HepG2 (cell line): Measurements from ENCODE around the gene RPL26. TPM values are rescaled to one million over a fixed set of nuclear protein-coding genes. Genes with fewer than 3 reads are reported as not detected.

Experiments used
- ATAC-seq: fragments of 200-7000 bp; cut with Tn5 transposase; 3 replicates; pipeline ENCODE4 v1.9.1; 2020; ENCODE audit warnings: mild to moderate bottlenecking, moderate library complexity
- BruUV-seq: library from RNA; stranded (reverse); fragments of 400-500 nt; replicated peaks from 2 replicates; lab custom pipeline; 2021; lab: Mats Ljungman, UMichigan
- CTCF ChIA-PET: fragments of 300-600 bp; formaldehyde crosslinking; extraction: SDS; loops from one replicate; lab custom pipeline; 2021; ENCODE audit warnings: low total read pairs, inconsistent platforms, low intra/inter-chr PET ratio; lab: Yijun Ruan, JAX
- POLR2A ChIA-PET: fragments of 350-600 bp; sonication (Branson Sonifier 250); formaldehyde crosslinking; loops from one replicate; lab custom pipeline; 2020; ENCODE audit warnings: antibody characterized with exemption, inconsistent platforms; lab: Yijun Ruan, JAX
- DNase-seq: peaks from one replicate; pipeline ENCODE4 v3.0.0-alpha.2; 2015; ENCODE audit warnings: low spot score
- FAIRE-seq: peaks from 3 replicates; lab custom pipeline; 2011; peaks lifted over from hg19 to GRCh38; lab: Jason Lieb, UNC
- H2AFZ ChIP-seq: one replicate; pipeline ENCODE4 v1.6.1; 2011; ENCODE audit warnings: low read length, inconsistent platforms
- H3K27ac ChIP-seq: fragments of 300-600 bp; 3 replicates; pipeline ENCODE4 v1.8.0; 2011; ENCODE audit warnings: mixed run types, mild to moderate bottlenecking, mixed read lengths, low read length, inconsistent platforms; ENCODE audit not compliant: insufficient read depth; ENCODE audit errors: extremely low read length
- H3K27me3 ChIP-seq, 2 experiments: fragments of 200-600 bp in 1 of 2; 2 replicates in 1 of 2; 3 replicates in 1 of 2; pipeline versions ENCODE4 v1.6.0 to v1.8.0; 2011; ENCODE audit warnings: low read length in 2 of 2, mild to moderate bottlenecking in 2 of 2, moderate library complexity in 2 of 2, inconsistent platforms in 1 of 2; ENCODE audit not compliant: insufficient read depth in 2 of 2, control insufficient read depth in 1 of 2
- H3K36me3 ChIP-seq, 2 experiments: fragments of 200-600 bp in 1 of 2; replicated peaks in 1 of 2; 2 replicates in 1 of 2; 3 replicates in 1 of 2; pipeline versions ENCODE4 v1.5.1 to v1.8.0; 2011; ENCODE audit warnings: low read length in 2 of 2, inconsistent platforms in 1 of 2; ENCODE audit not compliant: insufficient read depth in 2 of 2, control insufficient read depth in 1 of 2
- H3K4me1 ChIP-seq: 2 replicates; pipeline ENCODE4 v1.5.1; 2012; ENCODE audit warnings: low read length, inconsistent platforms; ENCODE audit not compliant: insufficient read depth
- H3K4me2 ChIP-seq: 2 replicates; pipeline ENCODE4 v1.6.0; 2011; ENCODE audit warnings: low read depth, low read length, inconsistent platforms
- H3K4me3 ChIP-seq, 3 experiments: fragments of 200-600 bp in 1 of 3; sonication (generic), shearing (Covaris generic) in 1 of 3; replicated peaks in 1 of 3; 2 replicates each; pipeline ENCODE4 v1.5.1; 2011 to 2016; ENCODE audit warnings: low read length in 3 of 3, inconsistent platforms in 2 of 3, low read depth in 2 of 3, mild to moderate bottlenecking in 2 of 3, control low read depth in 1 of 3, mixed read lengths in 1 of 3; ENCODE audit not compliant: insufficient read depth in 1 of 3
- H3K79me2 ChIP-seq: one replicate; pipeline ENCODE4 v1.6.1; 2011; ENCODE audit warnings: low read length, inconsistent platforms; ENCODE audit not compliant: insufficient read depth
- H3K9ac ChIP-seq: 2 replicates; pipeline ENCODE4 v1.6.0; 2011; ENCODE audit warnings: mild to moderate bottlenecking, low read depth, low read length, inconsistent platforms; ENCODE audit not compliant: insufficient read depth
- H3K9me3 ChIP-seq: 2 replicates; pipeline ENCODE4 v1.5.1; 2012; ENCODE audit warnings: mild to moderate bottlenecking, low read length
- H4K20me1 ChIP-seq: 2 replicates; pipeline ENCODE4 v1.6.0; 2011; ENCODE audit warnings: inconsistent platforms, mild to moderate bottlenecking, low read length, moderate library complexity; ENCODE audit not compliant: insufficient read depth
- ATF1 ChIP-seq: IDR thresholded peaks from 2 replicates; pipeline ENCODE4 v1.6.1; 2016; ENCODE audit warnings: mild to moderate bottlenecking, control low read depth
- PBX2 ChIP-seq: IDR thresholded peaks from 2 replicates; pipeline ENCODE4 v1.6.1; 2016; ENCODE audit warnings: control low read depth
- ZBTB33 ChIP-seq: sonication (generic); formaldehyde crosslinking; IDR thresholded peaks from 2 replicates; pipeline ENCODE4 v1.4.0; 2020; ENCODE audit warnings: missing genetic modification reagents
- ZBTB38 ChIP-seq: sonication (generic); formaldehyde crosslinking; IDR thresholded peaks from 2 replicates; pipeline ENCODE4 v1.5.1; 2020; ENCODE audit warnings: mild to moderate bottlenecking, missing genetic modification reagents
- ZBTB39 ChIP-seq: sonication (generic); formaldehyde crosslinking; IDR thresholded peaks from 2 replicates; pipeline ENCODE4 v1.5.0; 2020; ENCODE audit warnings: missing genetic modification reagents
- ZNF18 ChIP-seq: sonication (generic); formaldehyde crosslinking; IDR thresholded peaks from 2 replicates; pipeline ENCODE4 v1.8.0; 2022; ENCODE audit warnings: mild to moderate bottlenecking, missing genetic modification reagents; ENCODE audit not compliant: insufficient replicate concordance
- ZNF687 ChIP-seq: sonication (generic); formaldehyde crosslinking; IDR thresholded peaks from 2 replicates; pipeline ENCODE4 v1.5.1; 2020; ENCODE audit warnings: mild to moderate bottlenecking, missing genetic modification reagents, moderate library complexity
- ZUFSP ChIP-seq: sonication (generic); formaldehyde crosslinking; IDR thresholded peaks from 2 replicates; pipeline ENCODE4 v1.9.0; 2021; ENCODE audit warnings: missing genetic modification reagents, mild to moderate bottlenecking, borderline replicate concordance
- WGBS: methylation state at CpG from one replicate; pipeline ENCODE4 v1.1.6; 2017; ENCODE audit warnings: low lambda C conversion rate; 5-methylcytosine and 5-hydroxymethylcytosine counted together
- in situ Hi-C: cut with HindIII; loops from 2 replicates; pipeline ENCODE4 v1.10.0; 2017; ENCODE audit warnings: low pct_unique_long_range_greater_than_20kb; ENCODE audit not compliant: extremely low pct_ligation_motif_present
- intact Hi-C: fragments of 100-400 bp; cut with micrococcal nuclease; formaldehyde crosslinking; loops from one replicate; pipeline ENCODE4 v1.10.0; 2022; ENCODE audit not compliant: unreplicated experiment
- polyA plus RNA-seq, 8 experiments: library from polyadenylated mRNA; depleted of rRNA in 3 of 8; stranded (reverse) in 7 of 8; unstranded in 1 of 8; fragments of >200 nt; fragmentation: Illumina TruSeq in 4 of 8; extraction: Trizol in 4 of 8; gene quantifications; 2 replicates each; pipeline versions ENCODE4 v1.2.1 to v1.2.3, GENCODE V29; 2011 to 2016; ENCODE audit warnings: low read depth in 4 of 8, missing spikeins in 1 of 8, mixed read lengths in 1 of 8; ENCODE audit not compliant: insufficient read depth in 1 of 8
- total RNA-seq, 5 experiments: library from RNA; depleted of rRNA; stranded (reverse); fragments of >200 nt; fragmentation: Illumina TruSeq; extraction: Trizol; gene quantifications; 2 replicates each; pipeline ENCODE4 v1.2.3, GENCODE V29; 2016; ENCODE audit warnings: low read depth in 1 of 5

The RPL26 gene
- total and polyA plus RNA-seq, 2 of the 13 experiments (the other 11 are each of a cell fraction or from before 2014, with no cell fraction given) = 2,817 to 3,529 TPM

GRCh38 chr17:8392674-8393469 is 9.9 kb upstream of the RPL26 start:
- no peaks in the 10 kb centered on the region for H3K9me3 ChIP-seq
- H3K27me3 ChIP-seq = peaks cover 0 to 31% of the 10 kb centered on the region in 2 experiments; a peak in 4 of 5 replicates
- POLR2A ChIA-PET = interaction anchor here (0.9 kb wide), 1 partner anchor 9 kb away, joined by 5 read pairs; no protein-coding TSS in a partner anchor
- H2AFZ ChIP-seq = no peak overlapping the region
- no peaks in the 10 kb centered on the region for H4K20me1 ChIP-seq
- no TSS peak for BruUV-seq
- intact Hi-C loops (no loop called here), in situ Hi-C loops (no loop called here)
- FAIRE-seq = no peak
- H3K4me2 ChIP-seq = no peak overlapping the region
- no peaks in the 10 kb centered on the region for H3K36me3 ChIP-seq
- no peaks in the 10 kb centered on the region for H3K79me2 ChIP-seq
- DNase-seq = no peak
- no peak overlapping the region; a peak in 1 of 6 replicates for H3K4me3 ChIP-seq
- CTCF ChIA-PET = no interaction called here
- H3K9ac ChIP-seq = no peak overlapping the region
- no peak overlapping the region for H3K27ac ChIP-seq
- 70% methylated on average over 8 of the region's 46 CpGs for WGBS
- ATAC-seq = peak; percentile 36
- H3K4me1 ChIP-seq = peaks cover 17% of the 10 kb centered on the region
- TF ChIP-seq ZNF687 (0 out of 2 replicates have a peak, but pooled peaks have one; percentile 15), ZBTB38 (CRISPR knock-in tag) (0 out of 2 replicates have a peak, but pooled peaks have one; percentile 10), ZNF18 (no peak), ZBTB39 (CRISPR knock-in tag) (no peak), ATF1 (CRISPR knock-in tag) (no peak), PBX2 (CRISPR knock-in tag) (no peak), ZBTB33 (CRISPR knock-in tag) (peak; percentile 66; the same call in 1 of the 2 replicates), ZUFSP (CRISPR knock-in tag) (no peak)
